HL-60/S4 treated with retinoic acid at 250 ng/mL for 4 days and 3 days (cell line): ENCODE measurements around the gene SNRNP70.
"Not testable (repeated sequence)": the region's sequence is repeated elsewhere in the genome, so short reads cannot be mapped to it uniquely, and the experiment has no call there.

ENCODE experiments used
- in situ Hi-C: fragments of 300-500 bp; cut with MboI; formaldehyde crosslinking; loops from 2 replicates; pipeline ENCODE4 v1.7.0; 2022; ENCODE audit warnings: low sequenced_read_pairs

SNRNP70 gene

DNA sequence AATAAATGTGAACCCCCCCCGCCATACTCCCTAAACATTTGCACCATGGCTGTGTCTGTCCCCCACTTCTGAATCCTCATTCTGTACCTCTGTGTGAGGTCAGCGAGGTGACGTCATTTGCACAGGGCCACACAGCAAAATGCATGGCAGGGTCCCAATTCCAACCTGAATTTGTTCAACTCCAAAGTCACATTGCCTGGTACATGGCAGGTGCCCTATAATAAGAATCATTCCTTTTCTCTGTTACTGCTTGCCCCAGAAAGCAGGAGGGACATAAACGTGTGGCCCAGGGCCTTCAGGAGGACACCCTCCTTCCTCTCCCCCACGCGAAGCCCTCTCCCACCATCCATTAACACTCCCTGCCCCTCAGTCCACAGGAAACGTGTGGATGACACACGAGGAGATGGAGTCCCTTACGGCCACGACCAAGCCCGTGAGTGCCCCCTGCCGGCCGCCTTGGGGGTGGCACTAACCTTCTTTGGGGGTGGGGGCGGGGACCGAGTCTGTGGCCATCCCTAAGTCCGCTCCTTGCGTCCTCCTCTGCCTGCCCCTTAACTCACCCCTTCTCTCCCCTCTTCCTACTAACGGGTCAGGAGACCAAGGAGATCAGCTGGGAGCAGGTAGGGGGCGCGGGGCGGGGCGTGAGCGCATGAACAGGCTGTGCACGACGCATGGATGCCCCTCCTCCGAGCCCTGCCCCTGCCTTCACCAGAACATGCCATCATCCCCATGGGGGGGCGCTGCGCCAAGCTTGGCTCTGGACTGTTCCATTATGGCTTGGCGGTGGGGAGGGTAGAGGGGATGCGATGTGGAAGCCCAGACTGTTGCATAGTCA, 60.5 kb downstream of the SNRNP70 start:
- in situ Hi-C loops: no loop called here

DNA sequence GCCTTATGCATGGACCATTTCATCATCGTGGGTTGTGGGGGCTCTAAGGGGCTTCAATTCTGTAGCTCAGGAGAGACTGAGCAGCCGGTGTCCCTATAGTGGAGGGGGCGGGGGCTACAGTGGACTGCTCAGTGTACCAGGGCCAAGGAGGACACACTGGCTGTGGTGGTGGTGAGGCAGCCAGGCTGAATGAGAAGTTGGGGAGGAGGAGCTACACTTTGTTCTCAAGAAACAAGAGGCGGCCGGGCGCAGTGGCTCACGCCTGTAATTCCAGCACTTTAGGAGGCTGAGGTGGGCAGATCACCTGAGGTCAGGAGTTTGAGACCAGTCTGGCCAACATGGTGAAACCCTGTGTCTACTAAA, 61.1 kb downstream of the SNRNP70 start:
- in situ Hi-C loops: not testable (repeated sequence)

DNA sequence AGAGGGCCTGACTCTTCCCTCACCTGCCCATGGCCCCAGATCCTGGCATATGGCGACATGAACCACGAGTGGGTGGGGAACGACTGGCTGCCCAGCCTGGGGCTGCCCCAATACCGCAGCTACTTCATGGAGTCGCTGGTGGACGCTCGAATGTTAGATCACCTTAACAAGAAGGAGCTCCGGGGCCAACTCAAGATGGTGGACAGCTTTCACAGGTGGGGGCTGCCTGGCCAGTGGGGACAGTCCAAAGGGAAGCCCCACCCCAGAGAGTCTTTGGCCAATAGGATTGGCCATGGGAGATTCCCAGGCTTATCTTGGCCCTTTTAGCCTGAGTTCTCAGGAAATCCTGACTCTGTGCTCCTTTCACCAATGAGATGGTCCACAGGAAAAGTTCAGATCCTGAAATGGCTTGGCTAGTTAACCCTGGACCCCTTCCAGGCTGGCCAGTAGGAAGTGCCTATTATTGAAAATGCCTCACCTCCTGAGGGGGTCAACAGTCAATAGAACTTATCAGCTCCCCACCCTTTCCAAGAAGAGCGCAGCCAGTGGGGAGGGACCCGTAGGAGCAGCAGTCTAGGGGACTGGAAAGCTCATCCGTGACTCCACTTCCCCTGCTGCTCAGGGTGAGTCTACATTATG, 62.9 kb downstream of the SNRNP70 start:
- in situ Hi-C loops: no loop called here

DNA sequence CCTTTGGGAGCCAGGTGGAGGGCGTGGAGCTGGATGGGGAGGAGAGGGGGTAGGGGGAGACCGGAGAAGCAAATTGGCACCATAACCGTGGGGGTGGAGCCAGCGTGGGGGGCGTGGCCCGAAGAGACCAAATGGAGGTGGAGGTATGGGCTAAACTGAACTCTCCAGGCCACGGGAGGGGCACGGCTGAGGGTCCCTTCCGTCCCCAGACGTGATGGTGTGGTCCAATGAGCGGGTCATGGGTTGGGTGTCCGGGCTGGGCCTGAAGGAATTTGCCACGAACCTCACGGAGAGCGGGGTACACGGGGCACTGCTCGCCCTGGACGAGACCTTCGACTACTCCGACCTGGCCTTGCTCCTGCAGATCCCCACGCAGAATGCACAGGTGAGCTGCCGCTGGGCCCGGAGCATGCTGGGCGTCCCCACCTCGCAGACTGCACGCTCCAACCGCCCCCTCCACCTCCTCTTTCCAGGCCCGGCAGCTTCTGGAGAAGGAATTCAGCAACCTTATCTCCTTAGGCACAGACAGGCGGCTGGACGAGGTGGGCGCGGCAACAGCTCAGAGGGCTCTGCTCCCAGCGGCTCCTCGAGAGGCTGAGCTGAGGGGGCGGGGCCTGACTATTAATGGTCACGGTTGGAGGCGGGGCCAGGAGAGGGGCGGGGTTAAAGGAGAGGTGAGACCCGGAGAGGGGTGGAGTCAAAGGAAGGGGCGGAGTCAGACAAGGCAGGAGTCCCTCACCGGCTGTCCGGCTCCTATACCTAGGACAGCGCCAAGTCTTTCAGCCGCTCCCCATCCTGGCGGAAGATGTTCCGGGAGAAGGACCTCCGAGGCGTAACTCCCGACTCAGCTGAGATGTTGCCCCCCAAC, 63.8 kb downstream of the SNRNP70 start:
- in situ Hi-C loops: no loop called here

DNA sequence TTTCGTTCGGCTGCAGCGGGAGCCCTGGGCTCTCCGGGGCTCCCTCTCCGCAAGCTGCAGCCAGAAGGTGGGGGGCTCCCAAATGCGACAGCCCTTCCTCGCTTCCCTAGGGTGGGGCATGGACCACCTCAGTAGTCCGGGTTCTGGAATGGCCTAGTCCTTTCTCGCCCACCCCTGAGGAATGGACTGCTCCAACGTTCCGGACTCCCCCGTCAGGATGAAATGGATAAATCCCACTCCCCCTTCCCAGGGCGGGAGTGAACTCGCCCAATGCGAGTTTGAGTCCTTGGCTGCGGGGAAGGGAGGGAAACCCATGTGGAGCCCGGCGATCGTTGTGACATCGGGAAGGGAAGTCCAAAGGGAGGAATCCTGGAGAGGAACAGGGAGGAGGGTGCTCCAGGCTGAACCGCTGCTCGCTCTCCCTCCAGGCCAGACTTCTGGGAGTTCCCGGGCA, 64.4 kb downstream of the SNRNP70 start:
- in situ Hi-C loops: no loop called here

DNA sequence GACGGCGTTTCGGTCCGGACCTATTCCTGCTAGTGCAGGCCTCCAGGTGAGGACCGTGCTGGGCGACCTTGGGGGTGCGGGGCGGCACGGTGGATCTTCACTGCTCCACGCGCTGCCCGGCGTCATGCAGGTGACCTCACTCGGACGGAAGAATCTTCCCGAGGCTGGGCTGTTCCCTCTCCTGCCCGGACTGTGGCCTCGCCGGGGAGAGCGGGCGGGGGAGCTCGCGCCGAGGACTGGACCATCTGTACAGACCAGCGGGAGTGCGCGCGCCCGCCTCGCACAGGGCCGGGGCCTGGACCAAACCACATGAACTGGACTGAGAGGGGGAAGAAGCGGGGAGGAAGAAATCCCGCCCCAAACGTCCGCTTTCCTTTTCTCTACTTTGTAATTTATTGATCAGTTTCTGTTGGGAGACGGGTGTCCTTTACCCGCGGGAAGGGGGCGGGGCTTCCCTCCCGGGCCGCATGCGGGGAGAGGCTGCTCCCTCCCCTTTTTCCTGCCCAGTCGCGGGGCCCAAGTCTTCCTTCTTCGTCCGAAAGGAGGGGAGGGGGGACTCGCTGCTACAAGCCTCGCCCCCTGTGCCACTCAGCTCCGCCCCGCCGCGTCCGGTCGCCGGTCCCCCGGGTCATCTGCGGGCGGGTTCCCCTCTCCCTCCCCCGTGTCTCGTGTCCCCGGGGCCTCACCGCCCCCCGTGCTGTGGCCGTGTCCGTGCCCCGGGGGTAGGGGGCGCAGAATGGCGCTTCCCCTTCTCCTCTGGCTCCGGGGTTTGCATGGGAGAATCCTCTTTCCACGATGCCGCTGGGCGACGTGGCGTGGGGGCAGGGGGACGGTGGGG, 65.1 kb downstream of the SNRNP70 start:
- in situ Hi-C loops: no loop called here

DNA sequence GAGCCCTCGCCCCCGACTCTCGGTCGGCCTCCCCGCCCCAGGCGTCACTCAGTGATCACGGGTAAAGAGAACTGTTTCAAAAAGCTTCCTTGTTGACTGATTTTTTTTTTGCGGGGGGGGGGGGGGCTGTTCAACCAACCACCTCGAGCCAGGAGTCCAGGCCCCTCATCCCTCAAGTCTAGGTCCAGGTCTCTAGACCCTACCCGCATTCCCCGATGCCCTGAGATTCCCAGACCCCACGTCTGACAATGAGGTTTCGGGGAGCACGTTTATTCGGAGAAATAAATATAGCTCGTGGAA, 65.6 kb downstream of the SNRNP70 start:
- in situ Hi-C loops: no loop called here

DNA sequence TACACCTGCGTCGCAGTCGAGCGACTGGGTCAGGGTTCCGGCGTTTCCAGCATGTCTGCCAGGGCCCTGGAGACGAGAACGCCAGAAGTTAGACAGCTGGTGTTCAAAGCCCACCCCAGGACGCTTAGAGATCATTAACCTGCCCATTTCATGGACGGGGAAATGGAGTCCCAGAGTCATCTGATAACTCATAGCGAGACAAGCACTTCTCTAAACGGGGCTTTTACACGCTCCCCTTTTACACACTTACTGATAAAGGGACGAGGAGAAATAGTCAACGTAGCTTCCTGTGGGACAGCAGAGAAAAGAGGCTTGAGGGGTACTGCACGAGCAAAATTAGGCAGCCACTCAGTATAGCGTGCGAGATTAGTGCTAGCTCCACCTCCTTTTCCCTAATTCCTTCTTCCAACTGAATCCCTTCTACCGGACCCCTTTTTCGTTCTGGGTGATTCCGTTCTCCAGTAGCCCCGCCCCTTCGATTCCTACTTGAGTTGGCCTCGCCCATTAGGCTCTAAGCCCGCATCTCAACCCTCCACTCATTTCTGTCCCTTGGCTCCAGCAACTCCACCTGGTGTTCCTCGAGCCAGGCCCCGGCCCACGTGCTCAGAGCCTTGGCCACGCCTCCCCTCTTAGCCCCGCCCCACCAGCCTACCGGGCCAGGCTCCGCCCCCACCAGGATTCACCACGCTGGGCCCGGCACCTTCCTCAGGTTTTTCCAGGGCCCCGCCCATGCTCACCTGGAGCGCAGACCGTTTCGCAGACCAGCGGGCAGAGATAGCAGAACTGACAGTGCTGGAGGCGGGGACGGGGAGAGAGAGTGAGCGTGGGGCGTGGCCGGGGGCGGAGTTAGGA, 66.2 kb downstream of the SNRNP70 start:
- in situ Hi-C loops: no loop called here

DNA sequence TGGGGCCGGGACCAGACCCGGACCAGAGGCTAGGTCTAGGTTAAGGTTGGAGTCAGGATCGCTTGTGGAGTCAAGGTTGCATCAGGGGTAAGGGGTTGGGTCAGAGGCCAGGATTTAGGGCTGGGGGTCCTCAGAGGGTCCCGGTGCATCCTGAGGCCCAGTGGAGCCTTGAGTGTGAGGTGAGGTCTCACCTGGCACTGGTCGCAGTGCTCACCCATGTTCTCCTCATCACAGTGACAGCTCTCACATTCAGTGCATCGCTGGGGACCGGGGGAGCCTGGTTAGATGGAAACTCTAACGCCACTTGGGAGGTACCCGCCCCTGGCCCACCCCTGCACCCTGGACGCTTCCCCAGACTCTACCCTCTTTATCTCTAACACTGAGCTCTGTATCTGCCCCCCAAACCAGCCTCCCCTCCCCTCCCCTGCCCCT, 66.9 kb downstream of the SNRNP70 start:
- in situ Hi-C loops: no loop called here

DNA sequence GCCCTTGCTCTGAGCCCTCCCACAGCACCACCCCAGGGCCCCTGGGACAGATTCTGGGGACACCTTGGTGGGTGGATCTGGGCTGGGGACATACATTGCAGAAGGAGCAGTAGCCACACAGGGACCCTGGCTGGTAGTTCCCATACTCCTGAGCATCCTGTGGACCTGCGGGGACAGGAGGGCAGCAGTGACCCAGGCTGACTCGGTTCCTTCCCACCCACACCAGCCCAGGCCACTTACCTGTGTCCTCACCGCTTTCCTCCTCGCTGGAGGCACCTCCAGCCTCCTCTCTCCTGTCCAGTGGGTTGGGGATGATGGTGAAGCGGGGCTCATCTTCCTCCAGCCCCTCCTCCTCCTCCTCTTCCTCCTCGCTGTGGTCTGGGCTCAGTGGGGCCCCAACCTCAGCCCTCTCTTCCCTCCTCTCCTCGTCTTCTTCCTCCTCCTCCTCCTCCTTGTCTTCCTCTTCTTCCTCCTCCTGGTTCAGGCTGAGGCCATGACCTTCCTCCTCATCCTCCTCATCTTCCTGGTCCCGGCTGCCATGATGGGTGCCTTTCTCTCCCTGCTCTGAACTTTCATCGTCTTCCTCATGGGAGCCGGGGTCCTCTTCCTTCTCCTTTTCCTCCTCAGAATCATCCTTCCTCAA, 68.0 kb downstream of the SNRNP70 start:
- in situ Hi-C loops: no loop called here

DNA sequence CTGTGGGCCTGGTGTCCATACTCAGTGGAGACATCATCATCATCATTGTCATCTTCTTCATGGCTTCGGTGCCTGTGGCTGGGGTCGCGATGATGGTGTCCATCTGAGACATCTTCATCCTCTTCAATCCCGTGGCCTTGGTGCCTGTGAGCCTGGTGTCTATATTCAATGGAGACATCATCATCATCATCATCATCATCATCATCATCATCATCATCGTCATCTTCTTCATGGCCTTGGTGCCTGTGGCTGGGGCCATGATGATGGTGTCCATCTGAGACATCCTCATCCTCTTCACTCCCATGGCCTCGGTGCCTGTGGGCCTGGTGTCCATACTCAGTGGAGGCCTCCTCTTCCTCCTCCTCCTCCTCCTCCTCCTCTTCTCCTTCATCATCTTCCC, 69.0 kb downstream of the SNRNP70 start:
- in situ Hi-C loops: no loop called here

DNA sequence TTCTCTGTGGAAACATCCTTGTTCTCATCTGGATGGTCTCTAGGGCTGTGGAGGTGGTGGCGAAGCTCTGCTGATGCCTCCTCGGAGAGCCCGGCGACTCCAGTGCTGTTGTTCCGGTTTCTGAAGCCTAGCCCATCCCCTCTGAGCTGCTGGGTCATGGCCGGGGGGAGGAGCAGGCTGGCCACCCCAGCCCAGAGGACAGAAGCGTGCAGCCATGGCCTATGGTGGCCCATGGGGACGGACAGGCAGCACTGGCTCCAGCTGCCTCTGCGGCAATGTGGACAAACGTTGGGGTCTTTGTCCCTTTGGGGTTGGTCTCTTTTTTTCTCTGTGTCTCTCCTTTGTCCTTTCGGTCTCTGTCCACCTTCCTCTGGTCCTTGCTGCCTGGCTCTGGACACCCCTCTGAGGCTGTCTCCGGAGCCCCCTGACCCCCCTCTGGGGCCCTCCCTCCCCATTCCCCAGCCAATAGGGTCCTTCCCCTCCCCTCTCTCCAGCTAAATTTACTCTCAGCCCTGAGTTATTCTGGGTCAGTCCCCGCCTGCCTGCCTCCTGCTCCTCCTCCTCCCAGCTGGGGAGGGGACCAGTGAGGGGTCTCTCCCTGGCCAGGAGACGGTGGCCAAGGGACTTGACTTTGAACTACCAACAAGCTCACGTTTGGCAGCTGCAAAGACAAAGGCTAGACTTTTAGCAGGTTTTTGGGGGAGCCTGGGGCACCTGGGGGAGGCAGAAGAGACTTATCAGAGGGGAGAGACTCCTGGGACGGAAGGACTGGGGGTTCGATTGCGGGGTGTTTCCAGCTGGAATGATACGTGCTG, 70.0 kb downstream of the SNRNP70 start, which contains the start of gene HRC:
HRC (minus strand) TSS at position 392 of the 815 bp plus-strand sequence; CDS start at position 233, 159 bp downstream.
- in situ Hi-C loops: no loop called here

DNA sequence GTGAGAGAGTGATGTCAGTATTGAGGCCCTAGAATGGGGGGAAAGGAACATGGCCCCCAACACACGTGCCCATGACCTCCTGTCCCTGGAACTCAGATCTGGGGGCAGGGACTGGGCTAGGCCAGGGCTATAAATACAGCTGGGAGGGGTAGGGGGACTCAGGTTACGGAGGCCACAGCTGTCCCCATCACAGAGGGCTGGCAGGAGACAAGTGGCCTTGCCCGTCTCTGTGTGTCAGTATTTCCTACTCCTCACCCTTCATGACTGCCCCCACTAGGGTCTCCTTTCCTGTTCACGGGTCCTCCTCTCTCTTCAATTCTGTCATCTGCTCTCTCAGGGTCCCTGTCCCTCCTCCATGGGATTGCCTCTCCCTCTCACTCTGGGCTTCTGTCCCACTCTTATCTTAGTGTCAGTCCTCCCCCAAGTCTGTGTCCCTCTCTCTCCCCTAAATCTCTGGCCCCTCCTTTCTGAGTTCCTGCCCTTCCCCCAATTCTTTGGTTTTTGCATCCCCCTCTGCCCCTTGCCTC, 70.6 kb downstream of the SNRNP70 start:
- in situ Hi-C loops: no loop called here

DNA sequence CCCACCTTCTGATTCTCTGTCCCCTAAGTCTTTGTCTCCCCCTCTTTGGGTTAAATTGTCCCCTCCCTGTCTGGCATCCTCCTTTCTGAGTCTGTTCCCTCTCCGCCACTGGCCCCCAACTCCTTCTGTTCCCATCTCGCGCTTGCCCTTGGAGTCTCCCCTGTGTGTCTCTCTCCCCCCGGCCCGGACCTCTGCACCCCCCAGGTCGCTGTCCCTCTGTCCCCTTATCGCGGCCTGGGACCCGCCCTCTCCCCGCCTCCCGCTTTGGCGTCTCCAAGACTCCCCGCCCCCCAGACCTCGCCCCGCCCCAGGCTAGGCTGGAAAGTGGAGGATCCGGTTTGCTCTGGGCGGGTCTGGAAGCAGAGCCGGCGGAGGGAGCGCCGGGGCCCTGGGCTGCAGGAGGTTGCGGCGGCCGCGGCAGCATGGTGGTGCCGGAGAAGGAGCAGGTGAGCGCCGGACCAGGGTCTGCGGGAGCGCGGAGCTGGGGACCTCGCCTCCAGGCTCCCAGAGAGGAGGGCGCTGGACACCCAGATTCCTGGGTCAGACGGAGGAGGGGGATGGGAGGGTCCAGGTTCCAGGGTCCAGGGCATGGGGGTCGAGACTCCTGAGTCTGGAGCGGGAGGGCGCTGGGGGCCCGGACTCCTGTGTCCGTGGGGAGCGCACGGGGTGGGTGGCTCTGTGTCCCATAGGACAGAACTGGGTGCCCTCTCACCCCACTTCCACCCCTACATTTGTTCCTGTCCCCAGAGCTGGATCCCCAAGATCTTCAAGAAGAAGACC, 72.4 kb downstream of the SNRNP70 start, which contains the start of gene TRPM4:
TRPM4 (plus strand) TSS at position 348 of the 780 bp plus-strand sequence; CDS start at position 423, 75 bp downstream.
- in situ Hi-C loops: no loop called here
